H9 (cell line): ENCODE results near the gene GALNT15. TPM values are rescaled to one million over a fixed set of nuclear protein-coding genes. Genes with fewer than 3 reads are reported as not detected.

Experiments used
- DNase-seq: peaks from one replicate; pipeline ENCODE4 v3.0.0-alpha.2; 2017
- H2AFZ ChIP-seq: one replicate; pipeline ENCODE4 v1.6.1; 2013; ENCODE audit warnings: mild to moderate bottlenecking, low read length, control low read depth, moderate library complexity
- H2AK5ac ChIP-seq: 2 replicates; pipeline ENCODE4 v1.6.1; 2013; ENCODE audit warnings: low read length, control low read depth, mixed read lengths; ENCODE audit not compliant: insufficient read length
- H2BK120ac ChIP-seq: one replicate; pipeline ENCODE4 v1.6.1; 2013; ENCODE audit warnings: low read depth, mild to moderate bottlenecking, low read length, control low read depth, inconsistent platforms; ENCODE audit not compliant: poor library complexity, severe bottlenecking
- H2BK12ac ChIP-seq: 2 replicates; pipeline ENCODE4 v1.6.1; 2013; ENCODE audit warnings: low read length, control low read depth, mixed read lengths, low read depth; ENCODE audit not compliant: insufficient read length
- H2BK15ac ChIP-seq: 2 replicates; pipeline ENCODE4 v1.6.1; 2013; ENCODE audit warnings: low read depth, low read length, control low read depth
- H2BK20ac ChIP-seq: one replicate; pipeline ENCODE4 v1.6.1; 2013; ENCODE audit warnings: low read depth, mild to moderate bottlenecking, low read length, control low read depth, inconsistent platforms; ENCODE audit not compliant: poor library complexity, severe bottlenecking
- H2BK5ac ChIP-seq: 2 replicates; pipeline ENCODE4 v1.6.1; 2013; ENCODE audit warnings: low read length, control low read depth, mixed read lengths; ENCODE audit not compliant: insufficient read length
- H3K14ac ChIP-seq: 2 replicates; pipeline ENCODE4 v1.6.1; 2013; ENCODE audit warnings: low read length, control low read depth; ENCODE audit not compliant: insufficient read depth
- H3K18ac ChIP-seq: 2 replicates; pipeline ENCODE4 v1.6.1; 2013; ENCODE audit warnings: low read depth, mild to moderate bottlenecking, mixed read lengths, low read length, control low read depth; ENCODE audit not compliant: insufficient read length
- H3K23ac ChIP-seq: 2 replicates; pipeline ENCODE4 v1.6.1; 2013; ENCODE audit warnings: low read length, control low read depth, mixed read lengths, low read depth; ENCODE audit not compliant: insufficient read length
- H3K23me2 ChIP-seq: 2 replicates; pipeline ENCODE4 v1.6.1; 2013; ENCODE audit warnings: low read depth, mild to moderate bottlenecking, mixed read lengths, low read length, control low read depth; ENCODE audit not compliant: insufficient read length, poor library complexity, severe bottlenecking
- H3K27ac ChIP-seq: 2 replicates; pipeline ENCODE4 v1.5.1; 2013; ENCODE audit warnings: low read length, control low read depth, mixed read lengths, low read depth; ENCODE audit not compliant: insufficient read length
- H3K27me3 ChIP-seq: 2 replicates; pipeline ENCODE4 v1.6.1; 2013; ENCODE audit warnings: low read length, control low read depth, inconsistent platforms; ENCODE audit not compliant: insufficient read depth
- H3K4ac ChIP-seq: 2 replicates; pipeline ENCODE4 v1.6.1; 2013; ENCODE audit warnings: low read depth, mild to moderate bottlenecking, control low read depth, inconsistent platforms, low read length, moderate library complexity
- H3K4me1 ChIP-seq: 2 replicates; pipeline ENCODE4 v1.6.1; 2013; ENCODE audit warnings: low read length, control low read depth, inconsistent platforms; ENCODE audit not compliant: insufficient read depth
- H3K4me2 ChIP-seq: 2 replicates; pipeline ENCODE4 v1.6.1; 2013; ENCODE audit warnings: low read length, control low read depth, mixed read lengths; ENCODE audit not compliant: insufficient read length, insufficient read depth
- H3K56ac ChIP-seq: 2 replicates; pipeline ENCODE4 v1.6.1; 2013; ENCODE audit warnings: low read depth, mild to moderate bottlenecking, mixed read lengths, low read length, control low read depth; ENCODE audit not compliant: insufficient read length
- H3K79me1 ChIP-seq: 2 replicates; pipeline ENCODE4 v1.6.1; 2013; ENCODE audit warnings: low read depth, mild to moderate bottlenecking, moderate library complexity, low read length, control low read depth, inconsistent platforms; ENCODE audit not compliant: insufficient read depth, poor library complexity, severe bottlenecking
- H3K79me2 ChIP-seq: 2 replicates; pipeline ENCODE4 v1.6.1; 2013; ENCODE audit warnings: low read length, control low read depth, inconsistent platforms; ENCODE audit not compliant: insufficient read depth
- H3K9ac ChIP-seq: 2 replicates; pipeline ENCODE4 v1.6.1; 2013; ENCODE audit warnings: low read length, control low read depth, mixed read lengths; ENCODE audit not compliant: insufficient read length; ENCODE audit errors: extremely low read depth
- H3K9me3 ChIP-seq: one replicate; pipeline ENCODE4 v1.6.1; 2013; ENCODE audit warnings: low read depth, low read length, inconsistent platforms; ENCODE audit not compliant: control insufficient read depth
- H3T11ph ChIP-seq: one replicate; pipeline ENCODE4 v1.6.1; 2013; ENCODE audit warnings: mild to moderate bottlenecking, low read length, control low read depth, inconsistent platforms
- H4K20me1 ChIP-seq: one replicate; pipeline ENCODE4 v1.6.1; 2013; ENCODE audit not compliant: control insufficient read depth, insufficient read length, insufficient read depth
- H4K5ac ChIP-seq: 2 replicates; pipeline ENCODE4 v1.6.1; 2013; ENCODE audit warnings: low read depth, mild to moderate bottlenecking, mixed read lengths, low read length, control low read depth; ENCODE audit not compliant: insufficient read length
- H4K8ac ChIP-seq: replicated peaks from 2 replicates; pipeline ENCODE4 v1.6.1; 2013; ENCODE audit warnings: low read length, control low read depth, mixed read lengths, low read depth; ENCODE audit not compliant: insufficient read length
- H4K91ac ChIP-seq: 2 replicates; pipeline ENCODE4 v1.6.1; 2013; ENCODE audit warnings: low read depth, mild to moderate bottlenecking, moderate library complexity, mixed read lengths, low read length, control low read depth; ENCODE audit not compliant: insufficient read length
- H3K27ac Mint-ChIP-seq, 3 experiments: 2 replicates in 2 of 3; 3 replicates in 1 of 3; pipeline ENCODE4 v1.8.0; 2020 to 2021; ENCODE audit warnings: mixed read lengths in 3 of 3, mild to moderate bottlenecking in 1 of 3, moderate library complexity in 1 of 3
- H3K27me3 Mint-ChIP-seq: 2 replicates; pipeline ENCODE4 v1.8.0; 2021; ENCODE audit warnings: low read depth, mild to moderate bottlenecking, moderate library complexity, mixed read lengths
- H3K36me3 Mint-ChIP-seq, 3 experiments: 2 replicates in 2 of 3; 3 replicates in 1 of 3; pipeline ENCODE4 v1.8.0; 2020 to 2021; ENCODE audit warnings: low read depth in 3 of 3, mixed read lengths in 3 of 3; ENCODE audit not compliant: insufficient read depth in 1 of 3
- H3K4me1 Mint-ChIP-seq, 2 experiments: 2 replicates each; pipeline ENCODE4 v1.8.0; 2020; ENCODE audit warnings: mixed read lengths in 2 of 2
- H3K4me3 Mint-ChIP-seq, 2 experiments: 2 replicates in 1 of 2; 3 replicates in 1 of 2; pipeline ENCODE4 v1.8.0; 2020 to 2021; ENCODE audit warnings: mild to moderate bottlenecking in 2 of 2, mixed read lengths in 2 of 2, moderate library complexity in 1 of 2
- H3K9me3 Mint-ChIP-seq, 2 experiments: 2 replicates in 1 of 2; 3 replicates in 1 of 2; pipeline ENCODE4 v1.8.0; 2020; ENCODE audit warnings: mild to moderate bottlenecking in 2 of 2, mixed read lengths in 2 of 2, moderate library complexity in 1 of 2
- WGBS: extraction: QIAGEN DNeasy Blood & Tissue Kit; methylation state at CpG from one replicate; pipeline ENCODE4 v1.1.7; 2013; ENCODE audit warnings: missing lambda C conversion rate, low lambda C conversion rate, mixed read lengths; ENCODE audit not compliant: insufficient read length; ENCODE audit errors: extremely low coverage; 5-methylcytosine and 5-hydroxymethylcytosine counted together
- total RNA-seq: library from RNA; stranded (reverse); gene quantifications from 2 replicates; pipeline ENCODE4 v1.2.1, GENCODE V29; 2021
- TF ChIP-seq, protein P1 (sequence below): fragments of 200-600 bp; sonication (generic); conservative IDR thresholded peaks from 3 replicates; pipeline ENCODE4 v1.8.0; 2021; ENCODE audit warnings: antibody characterized with exemption, mild to moderate bottlenecking

Gene GALNT15
- total RNA-seq, 1 experiment from 2014 or later = 0.04 TPM

DNA sequence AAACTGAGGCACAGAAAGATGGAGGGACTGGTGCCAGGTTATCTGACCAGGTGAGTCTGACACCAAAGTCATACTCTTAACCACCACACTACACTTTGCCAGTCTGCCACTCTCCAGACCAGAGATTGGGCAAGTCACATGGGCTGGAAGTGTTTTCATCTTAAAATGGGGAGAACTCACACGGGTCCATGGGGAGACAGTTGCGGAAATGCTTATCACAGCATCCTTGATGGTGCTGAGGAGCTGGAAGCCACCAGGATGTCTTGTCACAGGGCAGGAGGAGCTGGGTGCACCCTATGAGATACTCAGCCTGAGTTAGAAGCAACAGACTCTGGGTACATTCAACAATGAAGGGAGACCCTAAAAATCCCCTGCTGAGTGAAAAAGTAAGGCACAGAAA, 4.8 kb downstream of the GALNT15 start:
- no peak overlapping the region for H2BK12ac ChIP-seq
- Mint-ChIP-seq H3K4me1 (peaks cover 12 to 23% of the 10 kb centered on the region in 2 experiments), H3K4me3 (no peak overlapping the region), H3K27ac (no peak overlapping the region), H3K27me3 (peaks cover 23% of the 10 kb centered on the region), H3K9me3 (no peaks in the 10 kb centered on the region), H3K36me3 (no peaks in the 10 kb centered on the region; a peak in 1 of 7 replicates)
- no CpG with 5 or more reads among the region's 2 CpGs for WGBS
- no peak overlapping the region for H4K5ac ChIP-seq
- H2AFZ ChIP-seq = no peak overlapping the region
- H3K23me2 ChIP-seq = no peaks in the 10 kb centered on the region
- H3K27ac ChIP-seq = no peak overlapping the region
- no peaks in the 10 kb centered on the region for H3K27me3 ChIP-seq
- no peak overlapping the region for H3T11ph ChIP-seq
- H3K14ac ChIP-seq = no peak overlapping the region
- H2BK5ac ChIP-seq = no peak overlapping the region
- no peak overlapping the region for H3K4ac ChIP-seq
- no peaks in the 10 kb centered on the region for H3K79me1 ChIP-seq
- H3K79me2 ChIP-seq = no peaks in the 10 kb centered on the region
- no peak overlapping the region for H4K91ac ChIP-seq
- H4K8ac ChIP-seq = no peak overlapping the region
- H3K4me1 ChIP-seq = no peaks in the 10 kb centered on the region
- H3K56ac ChIP-seq = no peak overlapping the region
- H3K9ac ChIP-seq = no peak overlapping the region
- no peaks in the 10 kb centered on the region for H3K9me3 ChIP-seq
- H2BK120ac ChIP-seq = no peak overlapping the region
- TF ChIP-seq, protein P1, sequence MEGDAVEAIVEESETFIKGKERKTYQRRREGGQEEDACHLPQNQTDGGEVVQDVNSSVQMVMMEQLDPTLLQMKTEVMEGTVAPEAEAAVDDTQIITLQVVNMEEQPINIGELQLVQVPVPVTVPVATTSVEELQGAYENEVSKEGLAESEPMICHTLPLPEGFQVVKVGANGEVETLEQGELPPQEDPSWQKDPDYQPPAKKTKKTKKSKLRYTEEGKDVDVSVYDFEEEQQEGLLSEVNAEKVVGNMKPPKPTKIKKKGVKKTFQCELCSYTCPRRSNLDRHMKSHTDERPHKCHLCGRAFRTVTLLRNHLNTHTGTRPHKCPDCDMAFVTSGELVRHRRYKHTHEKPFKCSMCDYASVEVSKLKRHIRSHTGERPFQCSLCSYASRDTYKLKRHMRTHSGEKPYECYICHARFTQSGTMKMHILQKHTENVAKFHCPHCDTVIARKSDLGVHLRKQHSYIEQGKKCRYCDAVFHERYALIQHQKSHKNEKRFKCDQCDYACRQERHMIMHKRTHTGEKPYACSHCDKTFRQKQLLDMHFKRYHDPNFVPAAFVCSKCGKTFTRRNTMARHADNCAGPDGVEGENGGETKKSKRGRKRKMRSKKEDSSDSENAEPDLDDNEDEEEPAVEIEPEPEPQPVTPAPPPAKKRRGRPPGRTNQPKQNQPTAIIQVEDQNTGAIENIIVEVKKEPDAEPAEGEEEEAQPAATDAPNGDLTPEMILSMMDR = no peak
- H2AK5ac ChIP-seq = no peak overlapping the region
- H2BK20ac ChIP-seq = no peak overlapping the region
- no peak for DNase-seq
- no peak overlapping the region for H3K23ac ChIP-seq
- no peaks in the 10 kb centered on the region for H4K20me1 ChIP-seq
- no peak overlapping the region for H3K18ac ChIP-seq
- H2BK15ac ChIP-seq = no peak overlapping the region
- H3K4me2 ChIP-seq = no peak overlapping the region
